GM19193 (cell line): Measurements from ENCODE around the gene FAM3A.

Experiments
- POLR2A ChIP-seq: IDR thresholded peaks from 4 replicates; pipeline ENCODE4 v1.6.1; 2011; ENCODE audit not compliant: insufficient read depth, insufficient read length; ENCODE audit errors: extremely low read depth

Gene FAM3A

GRCh38 chrX:154486396-154487207 is 29.4 kb downstream of the FAM3A start, which contains the start of gene UBL4A:
Gene UBL4A, minus strand, starts transcription at chrX:154486615. Its CDS starts 31 bp downstream, at chrX:154486584.
- peak; percentile 38 for TF ChIP-seq POLR2A

- TF ChIP-seq POLR2A: no peak
Observed at GRCh38 chrX:154486052-154486395, 30.0 kb downstream of the FAM3A start.

GRCh38 chrX:154485150-154486051 is 30.6 kb downstream of the FAM3A start:
- TF ChIP-seq POLR2A: no peak

GRCh38 chrX:154484255-154485149 is 31.5 kb downstream of the FAM3A start:
- TF ChIP-seq POLR2A: no peak

GRCh38 chrX:154483325-154483724 is 32.7 kb downstream of the FAM3A start:
- no peak for TF ChIP-seq POLR2A

- no peak for TF ChIP-seq POLR2A
Observed at GRCh38 chrX:154482786-154483185, 33.2 kb downstream of the FAM3A start.

GRCh38 chrX:154481911-154482601 is 34.0 kb downstream of the FAM3A start:
- TF ChIP-seq POLR2A: no peak

- no peak for TF ChIP-seq POLR2A
Observed at GRCh38 chrX:154481195-154481594, 34.8 kb downstream of the FAM3A start.

- peak; percentile 75 for TF ChIP-seq POLR2A
Observed at GRCh38 chrX:154478728-154479622, 37.1 kb downstream of the FAM3A start, which contains the start of gene LAGE3. Gene LAGE3, minus strand, starts transcription at chrX:154479281. Its CDS starts 366 bp downstream, at chrX:154478915.

GRCh38 chrX:154477891-154478477 is 38.0 kb downstream of the FAM3A start:
- no peak for TF ChIP-seq POLR2A

- TF ChIP-seq POLR2A: no peak
Observed at GRCh38 chrX:154476821-154477220, 39.2 kb downstream of the FAM3A start.

- no peak for TF ChIP-seq POLR2A
Observed at GRCh38 chrX:154473683-154474082, 42.3 kb downstream of the FAM3A start.
